CD4-positive, alpha-beta T cell treated with Interleukin-12 subunit alpha and Interleukin-12 subunit beta, for 1 hour (primary cell): ENCODE data around the gene NOX3.

Experiments
- DNase-seq: peaks from one replicate; pipeline ENCODE4 v3.0.0-alpha.2; 2020

Gene NOX3

DNA sequence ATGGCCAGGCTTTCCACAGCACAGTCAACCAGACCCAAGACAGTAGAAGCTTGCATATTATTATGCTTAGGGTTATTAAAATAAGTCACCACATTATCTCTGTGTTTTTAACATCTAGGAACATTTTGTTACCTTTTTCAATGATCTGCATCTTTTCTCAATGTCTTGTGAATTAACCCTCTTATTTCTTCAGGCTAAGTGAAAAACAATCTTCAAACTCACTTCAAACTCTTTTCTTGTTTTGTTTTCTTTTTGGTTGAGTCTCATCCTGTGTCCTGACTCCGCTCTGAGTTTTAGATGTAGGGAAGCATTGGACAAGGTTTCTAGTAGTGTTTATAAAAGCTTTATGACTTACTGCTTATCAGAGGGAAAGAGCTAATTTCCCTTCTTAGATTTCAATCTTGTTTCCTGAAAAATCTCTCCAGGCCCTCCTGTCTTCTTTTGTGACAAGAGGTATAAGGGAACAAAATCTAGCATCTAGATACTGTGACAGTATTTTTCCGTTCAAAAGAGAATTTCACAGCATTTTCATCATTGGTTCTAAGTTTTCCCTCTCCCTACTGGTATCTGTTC is 26.2 kb downstream of the NOX3 start:
- no peak for DNase-seq

DNA sequence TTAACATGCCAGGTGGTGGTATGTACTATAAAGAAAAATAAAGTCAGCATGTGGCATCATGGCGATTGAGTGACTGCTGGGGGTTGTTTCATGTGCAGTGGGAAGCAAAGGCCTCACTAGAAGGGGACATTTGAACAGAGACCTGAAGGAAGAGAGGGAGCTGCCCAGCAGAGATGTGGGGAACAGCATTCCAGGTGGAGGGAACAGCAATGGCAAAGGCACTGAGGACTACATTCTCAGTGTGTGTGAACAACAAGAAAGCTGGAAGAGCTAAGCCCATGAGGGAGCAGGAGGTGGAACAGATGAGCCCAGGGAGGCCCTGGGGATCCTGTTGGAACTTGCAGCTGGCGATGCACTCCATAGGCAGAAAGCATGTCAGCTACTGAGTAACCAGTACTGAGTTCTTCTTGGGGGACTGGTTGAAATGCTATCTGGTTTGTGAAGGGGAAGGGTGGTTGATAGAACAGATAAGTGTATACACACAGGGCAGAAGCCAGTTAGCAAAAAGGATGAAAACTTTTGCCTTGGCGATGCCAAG is 29.2 kb downstream of the NOX3 start:
- DNase-seq = no peak

DNA sequence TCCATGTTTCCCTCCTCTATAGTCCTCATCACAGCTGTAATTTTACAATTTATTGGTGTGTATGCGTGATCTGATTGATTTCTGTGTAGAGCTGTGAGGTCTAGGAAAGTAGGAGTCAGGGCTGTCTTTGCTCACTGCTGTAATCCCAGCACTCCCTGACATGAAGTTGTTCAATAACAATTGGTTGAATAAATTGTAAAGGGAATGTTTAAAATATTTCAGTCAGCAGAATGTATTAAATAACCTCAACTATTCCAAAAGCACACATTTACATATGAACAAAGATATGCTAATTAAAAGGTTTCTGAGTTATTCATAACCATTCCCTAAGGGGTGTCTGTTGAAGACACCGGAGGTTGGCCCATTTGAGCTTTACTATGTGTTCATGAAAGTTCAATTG is 31.5 kb downstream of the NOX3 start:
- DNase-seq = no peak

DNA sequence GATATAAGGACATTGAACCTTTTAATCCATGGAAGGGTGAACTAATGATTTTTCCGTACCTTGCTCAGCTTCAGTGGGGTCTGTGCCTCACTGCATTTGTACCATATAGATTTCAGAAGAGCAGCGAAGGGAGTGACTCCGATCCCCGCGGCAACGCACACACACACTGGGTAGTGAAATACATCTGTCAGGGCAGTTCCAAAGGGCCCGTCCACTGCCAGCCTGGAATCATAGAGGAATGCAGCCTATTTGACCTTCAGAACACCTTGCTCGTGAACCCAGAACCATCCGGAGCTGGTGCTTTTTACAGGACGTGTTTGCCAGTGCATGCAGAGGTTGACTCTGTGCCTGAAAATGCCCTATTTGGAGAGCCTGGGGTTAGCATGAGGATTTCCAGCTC is 33.0 kb downstream of the NOX3 start:
- DNase-seq = no peak

DNA sequence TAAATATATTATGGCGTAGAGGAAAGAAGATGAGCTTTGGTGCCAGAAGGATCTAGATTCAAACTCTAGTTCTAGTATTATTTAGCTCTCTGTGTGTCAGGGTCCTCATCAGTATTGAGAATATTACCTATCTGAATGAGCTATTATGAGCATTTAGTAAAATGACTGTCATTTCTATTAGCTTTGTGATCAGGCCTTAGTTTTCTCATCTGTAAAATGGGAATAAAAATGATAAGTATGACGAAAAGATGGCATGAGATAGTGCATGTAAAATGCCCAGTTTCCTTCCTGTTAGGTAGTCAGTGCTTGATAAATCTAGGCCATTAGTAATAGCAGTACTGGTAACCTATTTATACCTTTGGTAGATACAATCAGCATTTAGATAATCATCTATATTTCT is 35.1 kb downstream of the NOX3 start:
- no peak for DNase-seq

DNA sequence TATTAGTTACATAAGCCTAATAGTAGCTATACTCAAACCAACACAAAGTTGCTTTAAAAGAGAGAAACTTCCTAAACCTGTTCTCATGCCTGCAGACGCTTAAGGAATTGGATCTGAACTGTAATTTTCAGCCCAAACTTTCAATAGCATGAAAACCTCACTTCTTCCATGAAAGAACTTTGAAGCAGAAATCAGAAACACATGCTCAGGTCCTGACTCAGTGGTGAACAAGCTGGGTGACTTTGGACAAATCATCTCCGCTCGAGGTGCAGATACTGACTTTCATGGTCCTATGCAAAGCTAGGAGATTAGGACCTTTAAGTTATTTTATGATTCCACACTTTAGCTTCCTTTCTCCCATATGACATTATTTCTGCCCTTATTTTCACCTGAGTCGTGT is 36.5 kb downstream of the NOX3 start:
- DNase-seq = no peak

DNA sequence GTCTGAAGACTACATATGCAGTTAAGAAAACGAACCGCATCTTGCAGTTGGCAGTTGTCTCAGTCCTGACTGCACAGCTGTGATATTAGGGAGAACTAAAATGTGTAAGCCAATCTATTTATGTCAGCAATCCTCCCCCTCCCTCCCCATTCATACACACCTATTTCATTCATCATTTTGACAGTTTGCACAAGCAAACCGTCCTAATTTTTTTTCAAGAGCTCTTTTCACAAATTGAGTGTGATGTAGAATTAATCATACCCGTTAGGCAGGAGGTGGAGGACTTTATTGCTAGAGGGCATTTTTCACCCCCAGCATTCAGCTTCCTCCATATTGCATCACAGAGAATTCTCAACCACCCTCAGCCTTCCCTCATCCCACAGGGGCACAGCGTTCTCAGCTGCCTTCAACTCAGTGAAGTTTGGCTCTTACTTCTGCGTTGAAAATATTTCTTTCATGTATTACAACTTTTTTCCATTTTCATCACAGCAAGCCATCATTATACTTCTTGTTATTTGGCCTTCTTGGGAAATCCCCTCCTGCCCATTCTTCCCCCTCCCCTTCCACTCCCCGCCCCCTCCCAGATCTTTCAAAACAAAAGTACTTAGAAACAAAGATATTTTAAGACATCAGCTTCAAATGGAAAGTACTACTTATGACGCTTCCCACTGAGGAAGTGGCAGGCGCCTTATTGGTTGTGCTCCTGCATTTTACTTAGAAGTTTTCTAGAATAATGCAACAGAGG is 37.5 kb downstream of the NOX3 start:
- DNase-seq = peak; percentile 75

DNA sequence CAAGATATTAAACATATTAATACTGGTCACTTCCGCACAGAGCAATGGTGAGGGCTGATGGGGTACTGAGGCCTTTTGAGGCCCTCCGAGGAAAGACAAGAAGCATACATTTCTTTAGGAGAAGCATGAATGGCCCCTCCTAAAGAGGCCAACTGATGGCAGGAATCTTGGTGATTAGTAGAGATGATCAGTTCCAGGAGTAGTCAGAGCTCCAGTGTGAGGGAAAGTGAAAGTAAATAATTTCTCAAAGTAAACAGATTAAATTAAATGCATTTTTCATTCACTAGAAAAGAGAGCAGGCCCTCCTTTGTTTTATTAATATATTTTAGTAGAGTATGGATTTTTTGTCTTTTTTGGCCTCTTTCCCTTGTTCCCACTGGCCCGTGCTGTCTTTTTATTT is 38.2 kb downstream of the NOX3 start:
- no peak for DNase-seq

DNA sequence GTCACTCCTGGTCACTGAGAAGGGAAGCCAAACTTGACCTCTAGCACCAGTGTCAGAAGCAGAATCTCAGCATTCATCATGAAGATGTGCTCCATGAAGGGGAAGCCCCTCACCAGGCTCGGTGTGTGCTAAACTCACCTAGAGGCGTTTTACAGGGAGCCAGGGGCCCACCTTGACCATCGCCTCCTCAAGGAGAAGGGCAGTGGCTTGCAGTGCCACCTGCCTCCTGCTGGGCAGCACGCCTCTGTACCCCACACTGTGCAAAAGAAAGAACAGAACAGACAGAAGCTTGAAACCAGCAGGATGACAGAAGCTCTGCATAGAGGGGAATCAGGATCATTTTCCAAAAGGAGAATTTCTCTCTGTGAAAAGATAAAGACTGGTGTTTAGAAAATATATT is 39.7 kb downstream of the NOX3 start:
- no peak for DNase-seq

DNA sequence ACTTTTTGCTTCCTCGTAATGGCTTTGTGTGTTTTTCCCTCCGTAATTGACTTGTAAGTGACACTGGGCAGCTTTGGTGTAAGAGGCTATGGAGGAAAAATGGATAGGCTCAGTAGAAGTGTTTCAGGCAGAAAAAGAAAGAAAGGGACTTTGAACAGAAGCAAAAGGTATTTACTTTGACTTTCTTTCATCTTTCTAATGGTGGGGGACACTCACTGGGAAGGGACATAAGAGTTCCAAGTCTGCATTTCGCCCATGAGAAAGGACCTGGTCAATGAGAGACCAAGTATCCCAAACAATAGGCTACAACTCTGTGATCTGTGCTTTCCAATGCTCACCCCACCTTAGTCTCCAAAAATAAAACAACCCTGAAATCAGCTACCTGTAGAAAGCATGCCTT is 41.6 kb downstream of the NOX3 start:
- no peak for DNase-seq

DNA sequence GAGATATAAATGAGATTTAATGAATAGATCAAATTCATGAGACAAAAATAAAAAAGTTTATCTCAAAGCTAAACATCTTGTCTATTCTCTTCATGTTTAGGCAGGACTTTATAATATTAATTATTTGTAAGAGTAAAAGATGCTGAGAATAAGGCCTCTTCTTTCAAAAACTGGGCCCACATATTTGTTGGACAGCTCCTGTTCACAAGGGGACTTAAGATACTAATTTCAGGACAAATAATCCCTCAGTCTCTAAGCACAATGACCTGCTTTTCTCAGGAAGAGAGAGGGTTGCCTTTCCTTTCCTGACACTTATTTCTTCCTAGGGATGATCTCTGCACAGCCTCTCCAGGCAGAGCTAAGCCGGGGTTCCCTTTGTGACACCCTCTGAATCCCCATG is 43.3 kb downstream of the NOX3 start:
- DNase-seq = no peak

DNA sequence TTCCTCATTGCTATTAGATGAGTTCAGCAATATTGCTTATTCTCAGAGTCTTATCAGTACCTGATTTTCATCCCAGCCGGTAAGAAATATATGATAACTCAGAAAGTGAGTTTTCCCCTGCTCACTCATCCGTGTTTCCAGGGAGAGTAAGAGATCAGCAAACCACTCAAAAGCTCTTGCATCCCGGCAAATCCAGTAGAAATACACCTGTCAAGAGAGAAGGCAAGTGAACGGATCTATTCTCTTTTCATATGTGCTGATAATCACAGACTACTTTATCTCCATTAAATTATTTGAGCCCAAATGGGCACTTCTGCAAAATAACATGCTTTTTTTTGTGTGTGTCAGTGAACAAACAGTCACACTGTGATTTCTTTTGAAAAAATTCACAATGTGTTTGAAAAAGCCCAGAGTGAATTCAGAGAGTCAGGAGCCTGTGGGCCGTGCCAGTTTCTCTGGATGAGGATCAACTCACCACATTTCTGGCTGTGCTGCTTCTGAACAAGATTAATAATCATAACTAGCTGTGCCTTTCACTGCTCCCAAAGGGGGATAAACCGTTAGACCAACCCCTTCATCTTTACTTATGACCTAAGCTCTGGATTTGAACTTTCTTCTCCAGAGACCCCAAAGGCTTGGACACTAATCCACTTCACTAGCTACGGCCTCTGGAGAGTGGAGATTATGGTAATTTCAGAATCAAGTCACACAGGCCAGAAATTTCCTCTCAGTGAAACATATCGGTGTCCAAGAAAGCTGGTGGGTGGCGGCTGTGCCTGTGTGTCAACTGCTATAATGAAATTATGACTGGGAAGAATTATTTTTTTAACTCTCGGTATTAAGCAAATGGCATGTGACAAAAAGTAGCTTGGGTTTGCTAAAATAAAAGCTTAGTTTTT is 44.2 kb downstream of the NOX3 start:
- DNase-seq = no peak

DNA sequence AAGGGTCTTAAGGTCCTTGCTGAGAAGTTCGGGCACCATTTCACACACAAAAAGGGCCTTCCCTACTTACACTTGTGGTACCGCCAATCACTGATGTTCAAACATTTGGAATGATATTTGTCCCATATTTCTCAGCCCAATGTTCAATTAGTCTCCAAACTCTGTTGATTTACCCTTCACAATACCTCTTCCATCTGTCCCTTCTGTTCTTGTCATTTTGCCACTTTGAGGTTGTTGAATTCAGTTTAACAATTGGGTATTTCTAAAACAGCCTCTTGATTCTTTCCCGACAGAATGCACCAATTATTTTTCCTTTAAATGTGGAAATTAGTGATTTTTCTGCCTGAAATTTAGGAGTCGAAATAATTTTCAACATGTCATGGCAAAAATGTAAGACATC is 46.2 kb downstream of the NOX3 start:
- no peak for DNase-seq

DNA sequence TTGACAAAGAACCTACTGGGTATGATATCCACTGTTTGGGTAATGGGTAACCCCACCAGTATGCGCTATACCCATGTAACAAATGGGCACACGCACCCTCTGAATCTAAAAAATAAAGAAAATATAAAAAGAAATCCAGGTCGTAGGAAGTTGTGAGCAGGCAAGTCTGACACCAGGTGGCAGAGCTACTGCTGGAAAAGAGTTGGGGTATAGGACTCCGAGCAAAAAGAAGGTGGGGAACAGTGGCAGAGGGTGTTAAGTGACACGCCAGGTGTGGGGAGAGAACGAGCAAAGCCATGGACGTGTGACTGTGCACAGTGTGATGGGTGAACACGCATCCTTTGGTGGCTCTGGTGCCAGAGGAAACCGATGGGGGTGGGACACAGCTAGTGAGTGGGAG is 46.7 kb downstream of the NOX3 start:
- DNase-seq = no peak

DNA sequence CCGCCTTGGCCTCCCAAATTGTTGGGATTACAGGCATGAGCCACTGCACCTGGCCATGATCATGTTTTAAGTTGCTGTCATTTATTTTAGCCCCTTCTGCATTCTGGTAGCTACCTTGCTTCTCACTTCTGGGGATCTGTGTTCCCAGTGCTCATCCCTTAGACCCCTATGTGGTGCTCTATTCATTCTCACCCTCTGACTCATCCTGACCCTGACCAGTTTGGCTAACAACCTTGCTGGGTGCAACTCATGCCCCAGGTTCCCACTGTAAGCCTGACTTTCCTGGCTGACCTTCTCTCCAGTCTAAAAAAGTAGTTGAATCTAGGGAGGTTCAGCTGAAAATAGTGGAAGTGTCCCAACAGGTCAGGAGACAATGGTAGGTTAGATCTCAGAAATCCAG is 47.4 kb downstream of the NOX3 start:
- no peak for DNase-seq

DNA sequence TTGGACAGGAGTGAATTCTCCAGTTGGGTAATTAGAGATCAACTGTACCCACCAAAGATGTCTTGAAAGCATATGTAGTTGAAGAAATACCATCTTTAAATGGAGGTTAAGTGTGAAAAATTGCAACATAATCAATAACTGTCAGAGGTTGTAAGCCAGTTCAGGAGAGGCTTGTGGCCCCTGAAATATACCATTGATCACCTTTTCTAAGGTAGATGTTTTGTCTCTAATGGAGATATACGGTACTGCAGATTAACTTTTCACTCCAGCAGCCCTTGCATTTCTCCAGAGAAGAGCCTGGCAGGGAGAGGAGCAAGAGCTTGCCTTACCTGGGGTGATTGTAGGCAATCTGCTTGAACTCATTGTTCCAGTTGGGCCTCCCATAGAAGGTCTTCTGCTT is 48.8 kb downstream of the NOX3 start:
- no peak for DNase-seq

DNA sequence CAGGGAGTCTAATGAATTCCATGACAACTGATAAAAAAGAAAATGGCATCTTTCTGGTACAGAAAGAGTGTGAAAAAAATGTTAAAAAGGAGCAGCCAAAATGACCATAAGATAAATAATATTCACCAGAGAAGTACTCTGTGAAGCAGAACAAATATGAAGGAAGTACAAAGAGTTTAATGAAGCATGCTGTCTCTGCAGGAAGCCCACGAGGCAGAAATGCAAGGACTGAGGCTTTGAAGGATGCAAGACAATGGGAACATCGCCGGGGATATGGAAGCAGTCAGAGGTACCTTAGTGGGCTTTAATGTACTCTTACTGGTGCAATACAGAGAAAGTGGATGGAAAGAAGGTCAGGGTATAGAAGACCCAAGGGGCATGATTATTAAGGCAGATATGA is 50.7 kb downstream of the NOX3 start:
- no peak for DNase-seq

DNA sequence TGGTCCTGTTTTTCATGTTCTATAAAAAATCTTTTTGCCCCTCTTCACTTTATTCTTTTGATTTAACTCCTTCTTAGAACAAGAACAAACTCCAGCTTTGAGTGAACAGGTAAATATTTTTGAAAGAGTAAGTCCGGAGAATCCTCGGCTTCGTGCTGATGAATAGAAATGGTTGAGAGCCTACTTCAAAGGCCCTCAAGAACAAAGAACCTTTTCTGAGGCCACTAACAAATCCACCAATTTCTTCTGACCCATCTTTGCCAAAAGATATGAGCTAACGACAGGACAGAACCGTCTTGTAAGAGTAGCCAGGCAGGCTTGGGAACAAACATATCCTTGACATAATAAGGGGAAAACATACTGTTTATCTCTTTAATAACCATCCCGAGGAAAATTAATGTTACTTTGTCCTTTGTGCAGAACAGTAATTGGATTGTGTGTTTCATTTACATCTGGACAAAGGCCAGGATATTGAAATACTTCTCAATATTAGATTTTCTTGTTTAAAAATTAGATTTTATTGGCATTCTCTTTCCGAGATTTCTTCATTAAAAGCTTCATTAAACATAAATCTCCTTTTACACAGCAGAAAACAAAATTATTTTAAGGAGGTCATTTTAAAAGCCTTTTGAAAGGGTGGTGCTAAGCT is 52.9 kb downstream of the NOX3 start:
- DNase-seq = no peak

DNA sequence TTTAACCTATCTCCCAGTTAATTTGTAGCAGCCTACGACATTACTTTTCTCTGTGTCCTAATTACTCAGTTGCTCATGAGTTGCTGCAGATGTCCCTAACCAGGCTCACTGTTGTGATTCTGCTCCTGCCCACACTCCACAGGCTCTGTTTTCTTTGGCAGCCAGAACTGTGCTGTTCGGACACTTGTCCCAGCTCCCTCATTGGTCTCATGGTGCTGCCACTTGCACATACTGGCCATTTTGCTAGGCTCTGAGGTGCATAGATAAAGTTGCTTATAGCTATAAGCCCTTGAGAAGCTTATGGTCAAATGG is 55.0 kb downstream of the NOX3 start:
- no peak for DNase-seq

DNA sequence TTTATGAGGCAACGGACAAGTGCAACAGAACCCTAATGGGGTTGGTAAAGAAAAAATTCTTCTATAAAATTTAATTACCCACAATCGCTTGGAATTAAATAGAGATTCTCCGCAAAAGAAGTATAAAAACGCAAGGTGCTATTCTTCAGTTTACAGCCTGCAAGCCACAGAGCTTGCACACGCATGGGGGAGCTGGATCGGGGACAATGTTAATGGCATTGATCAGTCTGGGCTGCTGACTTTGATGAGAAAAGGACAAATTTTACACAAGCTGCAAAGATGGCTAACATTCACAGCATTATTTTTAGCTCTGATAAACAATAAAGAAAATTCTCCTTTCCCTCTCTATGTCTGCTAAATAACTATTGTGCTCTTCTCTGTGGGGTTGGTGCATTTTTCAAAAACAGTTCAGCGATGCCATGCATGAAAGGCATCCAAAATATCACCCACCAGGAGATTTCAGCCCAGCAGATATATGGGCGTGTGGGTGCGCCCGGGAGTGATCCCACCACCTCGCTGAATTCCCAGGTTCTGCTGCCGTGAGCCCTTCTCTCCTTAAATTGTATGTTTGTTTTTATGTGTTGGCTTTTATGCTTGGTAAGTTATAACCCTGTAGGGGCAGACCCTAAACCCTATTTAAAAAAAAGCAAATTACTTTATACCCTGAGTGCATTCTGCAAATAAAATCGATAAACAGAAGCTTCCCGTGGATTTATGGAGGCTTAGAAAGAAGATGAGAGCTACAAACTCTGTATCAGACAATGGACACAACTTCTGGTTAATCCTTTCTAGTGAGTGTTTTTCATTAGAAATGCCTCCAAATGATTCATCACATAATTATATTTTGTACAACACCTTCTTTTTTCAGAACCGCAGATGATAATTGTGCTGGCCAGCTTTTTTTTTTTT is 55.6 kb downstream of the NOX3 start:
- no peak for DNase-seq

DNA sequence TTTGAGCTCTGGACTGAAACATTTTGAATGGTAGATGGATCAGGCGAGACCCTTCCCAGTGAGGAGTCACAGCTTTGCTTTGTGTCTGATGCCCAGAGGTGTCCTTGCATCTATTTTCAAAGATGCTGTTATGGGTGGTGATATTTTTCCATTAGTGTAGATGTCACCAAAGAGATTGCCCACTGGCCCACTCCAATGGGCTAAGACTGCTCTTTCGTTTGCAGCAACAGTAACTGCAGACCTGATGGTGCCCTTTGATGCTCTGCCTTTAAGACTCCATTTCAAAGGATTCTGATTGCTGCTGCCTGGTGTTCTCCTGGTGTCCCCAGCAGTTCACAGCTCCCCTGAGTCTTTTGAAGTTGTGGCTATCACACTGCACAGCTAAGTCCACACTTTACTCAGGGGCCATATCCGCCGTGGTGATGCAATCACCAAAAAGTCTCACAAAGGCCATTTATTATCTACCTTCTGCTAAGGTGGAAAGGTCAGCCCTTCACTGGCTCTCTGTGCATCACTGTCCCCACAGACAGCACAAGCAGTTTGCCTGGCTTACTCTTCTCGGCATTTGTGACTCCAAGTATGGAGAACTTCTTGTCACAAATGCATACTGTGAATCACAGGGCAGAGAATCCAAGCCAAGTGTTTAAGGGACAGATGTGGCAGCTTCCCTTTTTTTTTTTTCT is 56.4 kb downstream of the NOX3 start:
- no peak for DNase-seq

DNA sequence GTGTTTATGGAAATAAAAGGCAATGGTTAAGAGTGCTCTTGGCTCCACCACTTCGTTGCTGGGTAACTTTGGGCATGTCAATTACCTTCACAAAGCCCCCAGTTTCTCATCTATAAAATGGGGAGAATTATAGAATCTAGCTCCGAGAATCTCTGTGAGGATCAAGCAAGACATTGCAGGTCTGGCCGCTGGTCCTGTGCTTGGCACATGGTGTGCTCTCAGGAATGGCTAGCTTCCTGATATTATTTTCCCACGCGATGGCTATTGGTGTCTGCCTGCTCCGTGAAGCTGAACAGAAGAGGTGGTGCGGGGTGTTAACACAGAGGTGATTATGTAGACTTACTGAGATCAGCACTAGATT is 57.0 kb downstream of the NOX3 start:
- DNase-seq = no peak
